ENCODE measurements around the gene MMS19.

- no peak for TF ChIP-seq CTCF (conservative IDR thresholded peaks at IDR 0.05)
- TF ChIP-seq EZH2 (IDR thresholded peaks at IDR 0.05; ENCODE audit: low read depth), result no peak
These were observed 43.7 kb downstream of the MMS19 start for GRCh38 chr10:97454330-97455036.

Measured in PC-9 (cell line).